WTC11 (cell line): ENCODE results near the gene TSEN15. TPM values are rescaled to one million over a fixed set of nuclear protein-coding genes. Genes with fewer than 3 reads are reported as not detected.

Experiments
- ATAC-seq: fragments of 200-7000 bp; cut with Tn5 transposase; 2 replicates; pipeline ENCODE4 v1.10.0; 2021; ENCODE audit warnings: mild to moderate bottlenecking, moderate library complexity
- CTCF ChIA-PET: fragments of 300-600 bp; sonication (Branson Sonifier 250); formaldehyde crosslinking; loops from one replicate; lab custom pipeline; 2021; ENCODE audit warnings: antibody characterized with exemption; lab: Charles Lee
- POLR2A ChIA-PET: fragments of 350-600 bp; sonication (Branson Sonifier 250); formaldehyde crosslinking; loops from one replicate; lab custom pipeline; 2021; ENCODE audit warnings: antibody characterized with exemption; lab: Charles Lee
- DNase-seq: peaks from one replicate; pipeline ENCODE4 v3.0.0; 2021; ENCODE audit warnings: low spot score
- H3K27ac Mint-ChIP-seq: 2 replicates; pipeline ENCODE4 v1.8.0; 2021; ENCODE audit warnings: mixed read lengths
- H3K27me3 Mint-ChIP-seq: 2 replicates; pipeline ENCODE4 v1.8.0; 2021; ENCODE audit warnings: low read depth, mild to moderate bottlenecking, moderate library complexity, mixed read lengths
- H3K36me3 Mint-ChIP-seq: 2 replicates; pipeline ENCODE4 v1.8.0; 2021; ENCODE audit warnings: mixed read lengths
- H3K4me1 Mint-ChIP-seq: 2 replicates; pipeline ENCODE4 v1.8.0; 2022; ENCODE audit warnings: mixed read lengths
- H3K4me3 Mint-ChIP-seq: 2 replicates; pipeline ENCODE4 v1.8.0; 2021; ENCODE audit warnings: mild to moderate bottlenecking, moderate library complexity, mixed read lengths
- H3K9me3 Mint-ChIP-seq: 2 replicates; pipeline ENCODE4 v1.8.0; 2021; ENCODE audit warnings: mixed read lengths
- CREB1 ChIP-seq: sonication (generic); formaldehyde crosslinking; IDR thresholded peaks from 2 replicates; pipeline ENCODE4 v1.8.0; 2023; ENCODE audit warnings: mild to moderate bottlenecking, missing genetic modification reagents
- EMX1 ChIP-seq: fragments of 250-450 bp; sonication (Bioruptor Pico); IDR thresholded peaks from 2 replicates; pipeline ENCODE4 v1.8.0; 2021; ENCODE audit warnings: mild to moderate bottlenecking
- GABPB1 ChIP-seq: sonication (generic); formaldehyde crosslinking; IDR thresholded peaks from 2 replicates; pipeline ENCODE4 v1.8.1; 2023; ENCODE audit warnings: mild to moderate bottlenecking, missing genetic modification reagents
- HMGA2 ChIP-seq: fragments of 250-450 bp; sonication (Bioruptor Pico); IDR thresholded peaks from 2 replicates; pipeline ENCODE4 v1.4.0; 2021; ENCODE audit warnings: mild to moderate bottlenecking, moderate library complexity
- MXD4 ChIP-seq: fragments of 250-450 bp; sonication (Bioruptor Pico); IDR thresholded peaks from 2 replicates; pipeline ENCODE4 v1.8.0; 2021; ENCODE audit warnings: mild to moderate bottlenecking, moderate library complexity, borderline replicate concordance
- SMAD3 ChIP-seq: sonication (generic); formaldehyde crosslinking; IDR thresholded peaks from 2 replicates; pipeline ENCODE4 v1.8.0; 2022; ENCODE audit warnings: missing genetic modification reagents, mild to moderate bottlenecking, borderline replicate concordance
- TCF7 ChIP-seq: sonication (generic); formaldehyde crosslinking; IDR thresholded peaks from 2 replicates; pipeline ENCODE4 v1.8.0; 2022; ENCODE audit warnings: mild to moderate bottlenecking, low read depth, missing genetic modification reagents, moderate library complexity
- TEAD4 ChIP-seq: sonication (generic); formaldehyde crosslinking; IDR thresholded peaks from 2 replicates; pipeline ENCODE4 v1.8.0; 2022; ENCODE audit warnings: mild to moderate bottlenecking, missing genetic modification reagents
- ZNF317 ChIP-seq: sonication (generic); formaldehyde crosslinking; IDR thresholded peaks from 2 replicates; pipeline ENCODE4 v1.8.1; 2023; ENCODE audit warnings: low read depth, mild to moderate bottlenecking, moderate library complexity, missing genetic modification reagents, borderline replicate concordance
- total RNA-seq: library from RNA; stranded (reverse); gene quantifications from 3 replicates; pipeline ENCODE4 v1.2.3, GENCODE V29; 2021
- TF ChIP-seq, protein P1 (sequence below): sonication (generic); formaldehyde crosslinking; IDR thresholded peaks from 2 replicates; pipeline ENCODE4 v1.8.0; 2023; ENCODE audit warnings: mild to moderate bottlenecking, missing genetic modification reagents
- TF ChIP-seq, protein P2 (sequence below): sonication (generic); formaldehyde crosslinking; IDR thresholded peaks from 2 replicates; pipeline ENCODE4 v1.8.0; 2022; ENCODE audit warnings: mild to moderate bottlenecking, missing genetic modification reagents
- TF ChIP-seq, protein P3 (sequence below): fragments of 250-450 bp; sonication (Bioruptor Pico); conservative IDR thresholded peaks from 2 replicates; pipeline ENCODE4 v1.9.0; 2021; ENCODE audit warnings: mild to moderate bottlenecking
- TF ChIP-seq, protein P4 (sequence below): sonication (generic); formaldehyde crosslinking; IDR thresholded peaks from 2 replicates; pipeline ENCODE4 v1.8.0; 2022; ENCODE audit warnings: mild to moderate bottlenecking, missing genetic modification reagents

TSEN15 gene
- total RNA-seq, 1 experiment from 2014 or later, result 23.8 TPM

DNA sequence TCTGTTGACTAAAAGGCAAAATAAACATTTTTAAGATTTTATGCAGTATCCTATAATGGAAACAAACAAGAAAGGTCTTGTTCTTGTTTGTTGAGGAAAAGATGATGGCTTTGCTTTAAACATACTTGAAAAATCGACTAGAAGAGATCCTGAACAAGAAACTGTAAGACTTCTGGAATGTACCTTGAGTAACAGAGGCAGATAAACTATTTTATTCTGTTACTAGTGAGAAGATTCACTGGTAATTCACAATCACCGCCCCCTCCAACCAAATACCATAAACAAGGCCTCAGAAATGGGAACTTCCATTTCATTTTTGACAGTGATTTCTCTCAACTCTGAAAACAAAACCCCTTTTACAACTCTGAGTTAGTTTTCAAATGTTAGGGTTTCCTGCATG, 18.1 kb downstream of the TSEN15 start:
- H3K4me1 Mint-ChIP-seq, result peaks cover 28% of the 10 kb centered on the region
- ATAC-seq (no peak), DNase-seq (no peak)
- no peak overlapping the region for H3K27ac Mint-ChIP-seq
- peaks cover 12% of the 10 kb centered on the region for H3K9me3 Mint-ChIP-seq
- TF ChIP-seq TCF7 (CRISPR knock-in tag), result no peak
- ChIA-PET POLR2A (no interaction called here), CTCF (interaction anchor here (1.6 kb wide), 1 partner anchor 594 kb away, joined by 5 read pairs; no protein-coding TSS in a partner anchor)
- H3K4me3 Mint-ChIP-seq, result no peak overlapping the region
- H3K27me3 Mint-ChIP-seq, result no peaks in the 10 kb centered on the region
- H3K36me3 Mint-ChIP-seq, result peaks cover 28% of the 10 kb centered on the region

DNA sequence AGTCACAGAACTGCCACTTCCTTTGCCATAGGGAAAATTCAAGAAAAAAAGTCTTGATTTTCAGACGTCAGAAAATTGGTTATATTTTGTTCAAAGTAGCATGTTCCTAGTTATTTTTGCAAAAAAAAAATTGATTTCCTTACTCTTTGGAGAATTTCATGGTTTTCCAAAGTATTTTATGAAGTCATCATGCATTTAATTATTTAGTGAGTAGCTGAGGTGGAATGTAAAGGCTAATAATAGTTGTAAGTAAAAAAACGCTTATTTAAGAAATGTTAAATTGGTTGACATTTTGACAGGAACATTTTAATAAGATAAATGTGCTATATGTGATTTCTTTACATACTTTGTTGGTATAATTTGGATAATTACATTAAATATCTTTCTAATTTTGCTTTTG, 20.8 kb downstream of the TSEN15 start:
- H3K4me3 Mint-ChIP-seq, result no peak overlapping the region
- CTCF ChIA-PET, result no interaction called here

DNA sequence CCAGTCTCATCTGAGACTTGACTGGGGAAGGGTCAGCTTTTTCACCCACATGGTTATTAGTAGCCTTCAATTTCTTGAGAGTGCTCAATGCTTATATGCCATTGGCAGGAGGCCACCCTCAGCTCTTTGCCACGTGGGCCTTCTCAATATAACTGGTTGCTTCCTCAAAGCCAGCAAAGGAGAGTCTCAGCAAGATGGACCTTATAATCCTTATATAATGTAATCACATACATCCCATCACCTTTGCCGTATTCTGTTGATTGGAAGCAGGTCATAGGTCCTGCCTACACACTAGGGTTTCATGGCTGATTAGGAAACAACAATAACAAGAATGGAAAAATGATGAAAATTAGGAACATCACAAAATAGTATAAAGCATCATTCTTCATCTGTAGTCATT, 22.9 kb downstream of the TSEN15 start:
- H3K9me3 Mint-ChIP-seq, result peaks cover 16% of the 10 kb centered on the region
- ATAC-seq, result no peak
- H3K36me3 Mint-ChIP-seq, result peaks cover 19% of the 10 kb centered on the region
- H3K27ac Mint-ChIP-seq, result no peak overlapping the region
- H3K4me1 Mint-ChIP-seq, result no peaks in the 10 kb centered on the region
- no peak for TF ChIP-seq EMX1 (CRISPR knock-in tag)
- no peak for TF ChIP-seq GABPB1
- TF ChIP-seq, protein P1, sequence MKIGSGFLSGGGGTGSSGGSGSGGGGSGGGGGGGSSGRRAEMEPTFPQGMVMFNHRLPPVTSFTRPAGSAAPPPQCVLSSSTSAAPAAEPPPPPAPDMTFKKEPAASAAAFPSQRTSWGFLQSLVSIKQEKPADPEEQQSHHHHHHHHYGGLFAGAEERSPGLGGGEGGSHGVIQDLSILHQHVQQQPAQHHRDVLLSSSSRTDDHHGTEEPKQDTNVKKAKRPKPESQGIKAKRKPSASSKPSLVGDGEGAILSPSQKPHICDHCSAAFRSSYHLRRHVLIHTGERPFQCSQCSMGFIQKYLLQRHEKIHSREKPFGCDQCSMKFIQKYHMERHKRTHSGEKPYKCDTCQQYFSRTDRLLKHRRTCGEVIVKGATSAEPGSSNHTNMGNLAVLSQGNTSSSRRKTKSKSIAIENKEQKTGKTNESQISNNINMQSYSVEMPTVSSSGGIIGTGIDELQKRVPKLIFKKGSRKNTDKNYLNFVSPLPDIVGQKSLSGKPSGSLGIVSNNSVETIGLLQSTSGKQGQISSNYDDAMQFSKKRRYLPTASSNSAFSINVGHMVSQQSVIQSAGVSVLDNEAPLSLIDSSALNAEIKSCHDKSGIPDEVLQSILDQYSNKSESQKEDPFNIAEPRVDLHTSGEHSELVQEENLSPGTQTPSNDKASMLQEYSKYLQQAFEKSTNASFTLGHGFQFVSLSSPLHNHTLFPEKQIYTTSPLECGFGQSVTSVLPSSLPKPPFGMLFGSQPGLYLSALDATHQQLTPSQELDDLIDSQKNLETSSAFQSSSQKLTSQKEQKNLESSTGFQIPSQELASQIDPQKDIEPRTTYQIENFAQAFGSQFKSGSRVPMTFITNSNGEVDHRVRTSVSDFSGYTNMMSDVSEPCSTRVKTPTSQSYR (CRISPR knock-in tag), result no peak
- TF ChIP-seq ZNF317 (CRISPR knock-in tag), result no peak
- TF ChIP-seq, protein P2, sequence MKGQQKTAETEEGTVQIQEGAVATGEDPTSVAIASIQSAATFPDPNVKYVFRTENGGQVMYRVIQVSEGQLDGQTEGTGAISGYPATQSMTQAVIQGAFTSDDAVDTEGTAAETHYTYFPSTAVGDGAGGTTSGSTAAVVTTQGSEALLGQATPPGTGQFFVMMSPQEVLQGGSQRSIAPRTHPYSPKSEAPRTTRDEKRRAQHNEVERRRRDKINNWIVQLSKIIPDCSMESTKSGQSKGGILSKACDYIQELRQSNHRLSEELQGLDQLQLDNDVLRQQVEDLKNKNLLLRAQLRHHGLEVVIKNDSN (CRISPR knock-in tag), result no peak
- no peak for TF ChIP-seq SMAD3 (CRISPR knock-in tag)
- TF ChIP-seq, all 79 proteins: peak for 0
- POLR2A ChIA-PET, result no interaction called here
- CTCF ChIA-PET, result no interaction called here
- DNase-seq, result no peak
- Mint-ChIP-seq H3K4me3 (no peak overlapping the region), H3K27me3 (no peaks in the 10 kb centered on the region)

More for the DNA sequence above, 20.8 kb downstream of the TSEN15 start:
- Mint-ChIP-seq H3K27ac (no peak overlapping the region), H3K27me3 (no peaks in the 10 kb centered on the region), H3K36me3 (peaks cover 17% of the 10 kb centered on the region), H3K4me1 (peaks cover 9% of the 10 kb centered on the region), H3K9me3 (peaks cover 13% of the 10 kb centered on the region)
- POLR2A ChIA-PET, result no interaction called here
- TF ChIP-seq, protein P1 (CRISPR knock-in tag), result no peak
- TF ChIP-seq MXD4 (no peak), HMGA2 (CRISPR knock-in tag) (no peak), TEAD4 (CRISPR knock-in tag) (no peak), CREB1 (CRISPR knock-in tag) (no peak)
- TF ChIP-seq, protein P3, sequence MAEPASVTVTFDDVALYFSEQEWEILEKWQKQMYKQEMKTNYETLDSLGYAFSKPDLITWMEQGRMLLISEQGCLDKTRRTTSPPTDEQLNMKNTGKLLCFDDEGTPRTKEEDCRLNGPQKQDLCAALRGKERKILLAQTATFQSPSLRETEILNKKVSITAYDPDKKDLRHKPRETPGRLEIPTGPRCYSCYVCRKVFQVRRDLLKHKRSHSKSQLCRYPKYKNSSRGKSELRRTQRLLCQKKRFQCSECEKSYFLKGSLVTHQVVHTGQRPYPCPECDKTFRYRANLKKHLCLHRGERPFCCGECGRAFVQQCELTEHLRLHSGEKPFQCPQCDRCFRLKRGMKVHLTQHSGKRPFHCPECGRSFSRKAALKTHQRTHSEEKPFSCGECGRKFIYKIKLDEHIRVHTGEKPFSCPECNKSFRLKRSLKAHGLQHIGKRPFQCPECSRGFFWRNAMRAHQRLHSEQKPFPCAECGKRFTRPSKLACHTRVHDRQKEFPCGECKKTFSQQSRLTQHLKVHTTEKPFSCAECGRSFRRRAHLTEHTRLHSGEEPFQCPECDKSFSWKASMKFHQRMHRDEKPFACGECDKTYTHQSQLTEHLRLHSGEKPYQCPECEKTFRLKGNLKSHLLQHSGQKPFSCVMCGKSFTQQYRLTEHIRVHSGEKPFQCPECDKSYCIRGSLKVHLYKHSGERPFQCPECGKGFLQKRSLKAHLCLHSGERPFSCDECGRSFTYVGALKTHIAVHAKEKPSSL (CRISPR knock-in tag), result no peak
- TF ChIP-seq, protein P4, sequence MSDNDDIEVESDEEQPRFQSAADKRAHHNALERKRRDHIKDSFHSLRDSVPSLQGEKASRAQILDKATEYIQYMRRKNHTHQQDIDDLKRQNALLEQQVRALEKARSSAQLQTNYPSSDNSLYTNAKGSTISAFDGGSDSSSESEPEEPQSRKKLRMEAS (CRISPR knock-in tag), result no peak
- ATAC-seq (no peak), DNase-seq (no peak)
